NCI-H524 (cell line): ENCODE data around the gene ERCC4.

Source experiments
- DNase-seq, 2 experiments: peaks; one replicate each; lab custom pipeline; 2025; lab: John Stamatoyannopoulos, UW

ERCC4 gene

GRCh38 chr16:13994239-13995106 lies 74.5 kb downstream of the ERCC4 start:
- DNase-seq, result no peak

- no peak for DNase-seq
Observed at GRCh38 chr16:13995194-13995593, 75.2 kb downstream of the ERCC4 start.

- no peak for DNase-seq
Observed at GRCh38 chr16:13996778-13997288, 76.9 kb downstream of the ERCC4 start.

- DNase-seq, result no peak
Observed at GRCh38 chr16:13997526-13997925, 77.6 kb downstream of the ERCC4 start.

GRCh38 chr16:13997933-13998332 lies 78.0 kb downstream of the ERCC4 start:
- peak in 1 of 2 experiments; percentile 64 for DNase-seq

- no peak for DNase-seq
Observed at GRCh38 chr16:13999071-13999894, 79.3 kb downstream of the ERCC4 start.

GRCh38 chr16:13999895-14000425 lies 80.0 kb downstream of the ERCC4 start:
- no peak for DNase-seq

GRCh38 chr16:14001521-14001920 lies 81.6 kb downstream of the ERCC4 start:
- DNase-seq, result no peak
